GM12878 (cell line): Measurements from ENCODE around the gene PSMD1. TPM values are rescaled to one million over a fixed set of nuclear protein-coding genes. Genes with fewer than 3 reads are reported as not detected.

Experiments
- BMI1 ChIP-seq: fragments of 450-650 bp; IDR thresholded peaks from 2 replicates; pipeline ENCODE4 v1.6.1; 2016; ENCODE audit warnings: mild to moderate bottlenecking, moderate library complexity, borderline replicate concordance
- CBFB ChIP-seq: IDR thresholded peaks from 2 replicates; pipeline ENCODE4 v1.6.1; 2016; ENCODE audit warnings: antibody characterized with exemption, low read depth
- FOS ChIP-seq: IDR thresholded peaks from 3 replicates; pipeline ENCODE4 v1.6.1; 2011; ENCODE audit warnings: borderline replicate concordance; ENCODE audit not compliant: insufficient read length; ENCODE audit errors: extremely low read depth
- FOXK2 ChIP-seq: fragments of 450-650 bp; IDR thresholded peaks from 2 replicates; pipeline ENCODE4 v1.6.1; 2017; ENCODE audit warnings: mild to moderate bottlenecking, moderate library complexity
- IRF4 ChIP-seq: IDR thresholded peaks from 2 replicates; pipeline ENCODE4 v1.6.1; 2011; ENCODE audit warnings: low read depth, low read length
- KAT2A ChIP-seq: conservative IDR thresholded peaks from 2 replicates; pipeline ENCODE4 v1.6.1; 2011; ENCODE audit warnings: low read depth, low read length; ENCODE audit not compliant: control insufficient read depth
- KLF5 ChIP-seq: fragments of 450-650 bp; IDR thresholded peaks from 2 replicates; pipeline ENCODE4 v1.6.1; 2014; ENCODE audit warnings: mild to moderate bottlenecking; ENCODE audit not compliant: partially characterized antibody
- MEF2A ChIP-seq: IDR thresholded peaks from 2 replicates; pipeline ENCODE4 v1.6.1; 2011; ENCODE audit warnings: low read depth, mild to moderate bottlenecking, low read length, moderate library complexity; ENCODE audit not compliant: insufficient read depth
- MTA2 ChIP-seq: fragments of 450-650 bp; IDR thresholded peaks from 2 replicates; pipeline ENCODE4 v1.6.1; 2016; ENCODE audit warnings: low read depth, mild to moderate bottlenecking, moderate library complexity
- MTA3 ChIP-seq: IDR thresholded peaks from 2 replicates; pipeline ENCODE4 v1.6.1; 2012; ENCODE audit warnings: low read length, inconsistent platforms, borderline replicate concordance
- NR2C1 ChIP-seq: fragments of 450-650 bp; IDR thresholded peaks from 2 replicates; pipeline ENCODE4 v1.6.1; 2017; ENCODE audit warnings: antibody characterized with exemption, mild to moderate bottlenecking, moderate library complexity
- PAX8 ChIP-seq: fragments of 450-650 bp; IDR thresholded peaks from 2 replicates; pipeline ENCODE4 v1.6.1; 2017; ENCODE audit warnings: mild to moderate bottlenecking, moderate library complexity
- RCOR1 ChIP-seq: conservative IDR thresholded peaks from 2 replicates; pipeline ENCODE4 v1.6.1; 2012; ENCODE audit warnings: low read depth, low read length, improper control_type of control experiment
- SUZ12 ChIP-seq: fragments of 200-600 bp; sonication (generic); IDR thresholded peaks from one replicate; pipeline ENCODE4 v1.6.1; 2018; ENCODE audit warnings: antibody characterized with exemption, mild to moderate bottlenecking; ENCODE audit not compliant: unreplicated experiment
- TBL1XR1 ChIP-seq: IDR thresholded peaks from 2 replicates; pipeline ENCODE4 v1.6.1; 2012; ENCODE audit warnings: low read depth, low read length, improper control_type of control experiment
- TCF12 ChIP-seq: IDR thresholded peaks from 2 replicates; pipeline ENCODE4 v1.6.1; 2011; ENCODE audit warnings: low read depth, mild to moderate bottlenecking, low read length
- TCF7 ChIP-seq: IDR thresholded peaks from 2 replicates; pipeline ENCODE4 v1.6.1; 2014; ENCODE audit warnings: antibody characterized with exemption, borderline replicate concordance
- ZNF207 ChIP-seq: fragments of 450-650 bp; IDR thresholded peaks from 2 replicates; pipeline ENCODE4 v1.6.1; 2014; ENCODE audit warnings: antibody characterized with exemption, mild to moderate bottlenecking, borderline replicate concordance
- ZNF274 ChIP-seq: IDR thresholded peaks from one replicate; pipeline ENCODE4 v1.8.0; 2011; ENCODE audit not compliant: insufficient read length, insufficient read depth
- ZNF622 ChIP-seq: fragments of 450-650 bp; IDR thresholded peaks from 2 replicates; pipeline ENCODE4 v1.6.1; 2017; ENCODE audit warnings: mild to moderate bottlenecking, inconsistent platforms
- ZSCAN29 ChIP-seq: fragments of 450-650 bp; IDR thresholded peaks from 2 replicates; pipeline ENCODE4 v1.6.1; 2017; ENCODE audit warnings: mild to moderate bottlenecking, moderate library complexity
- ZZZ3 ChIP-seq: IDR thresholded peaks from 2 replicates; pipeline ENCODE4 v1.6.1; 2011; ENCODE audit warnings: low read depth; ENCODE audit not compliant: control insufficient read depth, insufficient read length
- polyA plus RNA-seq, 11 experiments: library from polyadenylated mRNA; depleted of rRNA in 4 of 11; unstranded in 6 of 11; stranded (reverse) in 5 of 11; fragments of >200 nt; fragmentation: Nextera tagmentation in 4 of 11; fragmentation: Illumina TruSeq in 1 of 11; extraction: Ambion mirVana in 4 of 11; extraction: Trizol in 1 of 11; gene quantifications; 1 replicate in 1 of 11; 2 replicates in 10 of 11; pipeline versions ENCODE4 v1.2.1 to v1.2.3, GENCODE V29; 2011 to 2016; ENCODE audit warnings: inconsistent platforms in 2 of 11, missing spikeins in 2 of 11, low read depth in 1 of 11
- total RNA-seq, 4 experiments: library from RNA; depleted of rRNA in 3 of 4; stranded (reverse); fragments of >200 nt in 3 of 4; fragmentation: Illumina TruSeq in 1 of 4; extraction: Trizol in 1 of 4; gene quantifications; 2 replicates each; pipeline versions ENCODE4 v1.2.1 to v1.2.3, GENCODE V29; 2013 to 2021
- TF ChIP-seq, protein P1 (sequence below): fragments of 450-650 bp; formaldehyde crosslinking; IDR thresholded peaks from 2 replicates; pipeline ENCODE4 v1.4.0; 2022; ENCODE audit warnings: mild to moderate bottlenecking, moderate library complexity
- TF ChIP-seq, protein P2 (sequence below): fragments of 450-650 bp; IDR thresholded peaks from 2 replicates; pipeline ENCODE4 v1.6.1; 2017; ENCODE audit warnings: low read depth, mild to moderate bottlenecking, moderate library complexity
- TF ChIP-seq, protein P3 (sequence below): IDR thresholded peaks from 2 replicates; pipeline ENCODE4 v1.6.1; 2011; ENCODE audit warnings: borderline replicate concordance, low read depth, mild to moderate bottlenecking, moderate library complexity, low read length; ENCODE audit not compliant: insufficient read depth, poor library complexity, severe bottlenecking

The PSMD1 gene
- total and polyA plus RNA-seq, 10 of the 15 experiments (the other 5 are each of a cell fraction or from before 2014, with no cell fraction given), result 87.4 to 220 (median 139) TPM

DNA sequence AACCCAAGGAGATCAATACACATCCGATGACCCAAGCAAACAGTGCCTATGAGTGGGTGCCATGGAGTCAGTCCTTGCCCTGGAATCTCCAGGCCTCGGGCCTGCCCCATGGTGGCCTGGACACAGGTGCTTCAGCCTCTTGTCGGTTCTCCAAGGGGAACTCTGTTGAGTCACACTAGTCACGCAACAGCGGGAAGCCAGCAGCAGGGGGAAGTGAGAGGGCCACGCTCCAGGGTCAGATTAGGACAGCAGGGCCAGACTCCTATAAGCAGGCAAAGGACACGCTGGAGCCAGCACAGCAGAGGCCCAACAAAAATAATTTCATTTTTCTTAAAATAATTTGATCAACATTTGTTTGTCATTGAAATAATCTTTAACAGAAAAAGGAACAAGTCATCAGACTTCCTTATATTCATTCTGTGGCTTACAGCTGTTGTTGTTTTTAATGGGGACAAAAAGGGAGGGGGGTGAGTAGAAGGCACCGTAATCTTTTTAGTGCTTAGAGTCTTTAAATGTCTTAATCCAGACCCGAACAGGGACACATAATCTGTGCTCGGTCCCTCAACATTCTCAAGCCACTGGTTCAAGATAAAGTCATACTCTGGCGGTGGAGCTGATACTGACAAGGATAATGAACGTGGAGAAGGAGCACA lies 125.3 kb downstream of the PSMD1 start (continued):
- TF ChIP-seq, protein P1, sequence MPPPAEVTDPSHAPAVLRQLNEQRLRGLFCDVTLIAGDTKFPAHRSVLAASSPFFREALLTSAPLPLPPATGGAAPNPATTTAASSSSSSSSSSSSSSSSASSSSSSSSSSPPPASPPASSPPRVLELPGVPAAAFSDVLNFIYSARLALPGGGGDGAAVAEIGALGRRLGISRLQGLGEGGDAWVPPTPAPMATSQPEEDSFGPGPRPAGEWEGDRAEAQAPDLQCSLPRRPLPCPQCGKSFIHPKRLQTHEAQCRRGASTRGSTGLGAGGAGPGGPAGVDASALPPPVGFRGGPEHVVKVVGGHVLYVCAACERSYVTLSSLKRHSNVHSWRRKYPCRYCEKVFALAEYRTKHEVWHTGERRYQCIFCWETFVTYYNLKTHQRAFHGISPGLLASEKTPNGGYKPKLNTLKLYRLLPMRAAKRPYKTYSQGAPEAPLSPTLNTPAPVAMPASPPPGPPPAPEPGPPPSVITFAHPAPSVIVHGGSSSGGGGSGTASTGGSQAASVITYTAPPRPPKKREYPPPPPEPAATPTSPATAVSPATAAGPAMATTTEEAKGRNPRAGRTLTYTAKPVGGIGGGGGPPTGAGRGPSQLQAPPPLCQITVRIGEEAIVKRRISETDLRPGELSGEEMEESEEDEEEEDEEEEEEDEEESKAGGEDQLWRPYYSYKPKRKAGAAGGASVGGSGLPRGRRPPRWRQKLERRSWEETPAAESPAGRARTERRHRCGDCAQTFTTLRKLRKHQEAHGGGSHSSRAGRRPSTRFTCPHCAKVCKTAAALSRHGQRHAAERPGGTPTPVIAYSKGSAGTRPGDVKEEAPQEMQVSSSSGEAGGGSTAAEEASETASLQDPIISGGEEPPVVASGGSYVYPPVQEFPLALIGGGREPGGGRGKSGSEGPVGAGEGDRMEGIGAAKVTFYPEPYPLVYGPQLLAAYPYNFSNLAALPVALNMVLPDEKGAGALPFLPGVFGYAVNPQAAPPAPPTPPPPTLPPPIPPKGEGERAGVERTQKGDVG, result no peak
- TF ChIP-seq MTA3 (no peak), FOXK2 (no peak), ZNF622 (no peak), CBFB (no peak), ZNF207 (no peak), MEF2A (0 out of 2 replicates have a peak, but pooled peaks have one; percentile 55), NR2C1 (no peak), IRF4 (no peak), KLF5 (no peak), RCOR1 (no peak), TBL1XR1 (no peak), KAT2A (no peak), ZSCAN29 (no peak), PAX8 (no peak), BMI1 (no peak), SUZ12 (no peak), FOS (no peak), TCF12 (peak; percentile 88), MTA2 (peak; percentile 56; the same call in 1 of the 2 replicates), TCF7 (no peak), ZNF274 (no peak), ZZZ3 (no peak)
- TF ChIP-seq, protein P2, sequence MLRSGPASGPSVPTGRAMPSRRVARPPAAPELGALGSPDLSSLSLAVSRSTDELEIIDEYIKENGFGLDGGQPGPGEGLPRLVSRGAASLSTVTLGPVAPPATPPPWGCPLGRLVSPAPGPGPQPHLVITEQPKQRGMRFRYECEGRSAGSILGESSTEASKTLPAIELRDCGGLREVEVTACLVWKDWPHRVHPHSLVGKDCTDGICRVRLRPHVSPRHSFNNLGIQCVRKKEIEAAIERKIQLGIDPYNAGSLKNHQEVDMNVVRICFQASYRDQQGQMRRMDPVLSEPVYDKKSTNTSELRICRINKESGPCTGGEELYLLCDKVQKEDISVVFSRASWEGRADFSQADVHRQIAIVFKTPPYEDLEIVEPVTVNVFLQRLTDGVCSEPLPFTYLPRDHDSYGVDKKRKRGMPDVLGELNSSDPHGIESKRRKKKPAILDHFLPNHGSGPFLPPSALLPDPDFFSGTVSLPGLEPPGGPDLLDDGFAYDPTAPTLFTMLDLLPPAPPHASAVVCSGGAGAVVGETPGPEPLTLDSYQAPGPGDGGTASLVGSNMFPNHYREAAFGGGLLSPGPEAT, result peak; percentile 85
- TF ChIP-seq, protein P3, sequence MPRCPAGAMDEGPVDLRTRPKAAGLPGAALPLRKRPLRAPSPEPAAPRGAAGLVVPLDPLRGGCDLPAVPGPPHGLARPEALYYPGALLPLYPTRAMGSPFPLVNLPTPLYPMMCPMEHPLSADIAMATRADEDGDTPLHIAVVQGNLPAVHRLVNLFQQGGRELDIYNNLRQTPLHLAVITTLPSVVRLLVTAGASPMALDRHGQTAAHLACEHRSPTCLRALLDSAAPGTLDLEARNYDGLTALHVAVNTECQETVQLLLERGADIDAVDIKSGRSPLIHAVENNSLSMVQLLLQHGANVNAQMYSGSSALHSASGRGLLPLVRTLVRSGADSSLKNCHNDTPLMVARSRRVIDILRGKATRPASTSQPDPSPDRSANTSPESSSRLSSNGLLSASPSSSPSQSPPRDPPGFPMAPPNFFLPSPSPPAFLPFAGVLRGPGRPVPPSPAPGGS, result peak; percentile 62
